Trophoblast cell (in vitro differentiated cells and primary cell): ENCODE measurements around the gene TNNC2.

Experiments used
- DNase-seq, 2 donors: peaks; one replicate each; pipeline ENCODE4 v3.0.0-alpha.2; 2016
- H2AFZ ChIP-seq: 2 replicates; pipeline ENCODE4 v1.6.1; 2013; ENCODE audit warnings: low read length, moderate library complexity, mild to moderate bottlenecking; ENCODE audit not compliant: insufficient read depth, poor library complexity
- H2AK5ac ChIP-seq: 2 replicates; pipeline ENCODE4 v1.6.1; 2013; ENCODE audit warnings: mild to moderate bottlenecking, low read length
- H2BK120ac ChIP-seq: 2 replicates; pipeline ENCODE4 v1.6.1; 2013; ENCODE audit warnings: low read length, mild to moderate bottlenecking, moderate library complexity; ENCODE audit not compliant: insufficient read depth, poor library complexity
- H2BK12ac ChIP-seq: 2 replicates; pipeline ENCODE4 v1.6.1; 2013; ENCODE audit warnings: mild to moderate bottlenecking, low read length, moderate library complexity
- H2BK5ac ChIP-seq: 2 replicates; pipeline ENCODE4 v1.6.1; 2013; ENCODE audit warnings: low read length, low read depth, moderate library complexity, mild to moderate bottlenecking; ENCODE audit not compliant: poor library complexity
- H3K14ac ChIP-seq: 2 replicates; pipeline ENCODE4 v1.6.1; 2013; ENCODE audit warnings: mild to moderate bottlenecking, low read length
- H3K18ac ChIP-seq: 2 replicates; pipeline ENCODE4 v1.6.1; 2013; ENCODE audit warnings: mild to moderate bottlenecking, low read length
- H3K23ac ChIP-seq: 2 replicates; pipeline ENCODE4 v1.6.1; 2013; ENCODE audit warnings: low read length
- H3K27ac ChIP-seq: 2 replicates; pipeline ENCODE4 v1.5.1; 2013; ENCODE audit warnings: low read depth, mild to moderate bottlenecking, inconsistent platforms, low read length, moderate library complexity
- H3K27me3 ChIP-seq: 2 replicates; pipeline ENCODE4 v1.6.1; 2013; ENCODE audit warnings: inconsistent platforms, mild to moderate bottlenecking, low read length, moderate library complexity; ENCODE audit not compliant: insufficient read depth
- H3K36me3 ChIP-seq, 2 experiments: 1 replicate in 1 of 2; 2 replicates in 1 of 2; pipeline ENCODE4 v1.6.1; 2013; ENCODE audit warnings: low read length in 2 of 2, mild to moderate bottlenecking in 2 of 2, moderate library complexity in 1 of 2; ENCODE audit not compliant: insufficient read depth in 2 of 2, control insufficient read depth in 1 of 2
- H3K4ac ChIP-seq: 2 replicates; pipeline ENCODE4 v1.6.1; 2013; ENCODE audit warnings: low read depth, mild to moderate bottlenecking, low read length, moderate library complexity
- H3K4me1 ChIP-seq, 2 experiments: 1 replicate in 1 of 2; 2 replicates in 1 of 2; pipeline ENCODE4 v1.6.1; 2013; ENCODE audit warnings: low read length in 2 of 2, mild to moderate bottlenecking in 2 of 2, moderate library complexity in 1 of 2; ENCODE audit not compliant: insufficient read depth in 2 of 2, control insufficient read depth in 1 of 2
- H3K4me2 ChIP-seq: 2 replicates; pipeline ENCODE4 v1.6.1; 2013; ENCODE audit warnings: inconsistent platforms, mild to moderate bottlenecking, low read length, moderate library complexity
- H3K4me3 ChIP-seq: 2 replicates; pipeline ENCODE4 v1.5.1; 2013; ENCODE audit warnings: mild to moderate bottlenecking, low read depth, low read length, inconsistent platforms
- H3K79me1 ChIP-seq: one replicate; pipeline ENCODE4 v1.6.1; 2013; ENCODE audit warnings: low read length
- H3K79me2 ChIP-seq: 2 replicates; pipeline ENCODE4 v1.6.1; 2013; ENCODE audit warnings: low read length, mild to moderate bottlenecking; ENCODE audit not compliant: control insufficient read depth, insufficient read depth, poor library complexity
- H3K9ac ChIP-seq: 2 replicates; pipeline ENCODE4 v1.6.1; 2013; ENCODE audit warnings: mild to moderate bottlenecking, low read length
- H3K9me3 ChIP-seq: 2 replicates; pipeline ENCODE4 v1.6.1; 2013; ENCODE audit warnings: low read depth, mild to moderate bottlenecking, control low read depth, inconsistent platforms, low read length; ENCODE audit not compliant: insufficient read depth
- H4K12ac ChIP-seq: 2 replicates; pipeline ENCODE4 v1.6.1; 2013; ENCODE audit warnings: low read depth, mild to moderate bottlenecking, low read length, moderate library complexity
- H4K8ac ChIP-seq: 2 replicates; pipeline ENCODE4 v1.6.1; 2013; ENCODE audit warnings: low read depth, mild to moderate bottlenecking, low read length, moderate library complexity
- H4K91ac ChIP-seq: one replicate; pipeline ENCODE4 v1.6.1; 2013; ENCODE audit warnings: low read depth, mild to moderate bottlenecking, low read length, moderate library complexity
- WGBS: extraction: QIAGEN DNeasy Blood & Tissue Kit; methylation state at CpG from one replicate; pipeline ENCODE4 v1.1.7; 2013; ENCODE audit warnings: missing lambda C conversion rate; ENCODE audit not compliant: insufficient read length, insufficient coverage; ENCODE audit errors: extremely low coverage; 5-methylcytosine and 5-hydroxymethylcytosine counted together

TNNC2 gene

GRCh38 chr20:45848421-45848820 is 21.3 kb upstream of the TNNC2 start:
- H3K4ac ChIP-seq = no peak overlapping the region
- H4K91ac ChIP-seq = no peak overlapping the region
- H3K14ac ChIP-seq = no peak overlapping the region
- WGBS = no CpG with 5 or more reads among the region's 8 CpGs
- H3K18ac ChIP-seq = no peak overlapping the region
- no peaks in the 10 kb centered on the region for H3K4me1 ChIP-seq
- H3K79me1 ChIP-seq = no peaks in the 10 kb centered on the region
- H3K27me3 ChIP-seq = no peaks in the 10 kb centered on the region
- H2BK120ac ChIP-seq = no peak overlapping the region
- no peak overlapping the region for H3K23ac ChIP-seq
- no peak overlapping the region for H3K9ac ChIP-seq
- H3K9me3 ChIP-seq = no peaks in the 10 kb centered on the region
- H4K12ac ChIP-seq = no peak overlapping the region
- no peak overlapping the region for H2AFZ ChIP-seq
- H3K4me3 ChIP-seq = no peak overlapping the region
- peaks cover 17 to 21% of the 10 kb centered on the region in 2 experiments for H3K36me3 ChIP-seq
- H4K8ac ChIP-seq = no peak overlapping the region
- no peak overlapping the region for H3K27ac ChIP-seq
- no peak overlapping the region for H3K4me2 ChIP-seq
- no peak overlapping the region for H2AK5ac ChIP-seq
- H2BK5ac ChIP-seq = no peak overlapping the region
- H3K79me2 ChIP-seq = no peaks in the 10 kb centered on the region
- H2BK12ac ChIP-seq = no peak overlapping the region
- no peak for DNase-seq

GRCh38 chr20:45845452-45845851 is 18.3 kb upstream of the TNNC2 start:
- no peak overlapping the region for H3K4me3 ChIP-seq
- H3K79me1 ChIP-seq = no peaks in the 10 kb centered on the region
- H4K12ac ChIP-seq = no peak overlapping the region
- H3K18ac ChIP-seq = no peak overlapping the region
- H3K4me2 ChIP-seq = no peak overlapping the region
- no peak overlapping the region for H2AFZ ChIP-seq
- no peak overlapping the region for H2BK12ac ChIP-seq
- H3K4ac ChIP-seq = no peak overlapping the region
- H3K9ac ChIP-seq = no peak overlapping the region
- H3K4me1 ChIP-seq = no peaks in the 10 kb centered on the region
- no peaks in the 10 kb centered on the region for H3K79me2 ChIP-seq
- no peak overlapping the region for H2AK5ac ChIP-seq
- H4K91ac ChIP-seq = no peak overlapping the region
- no peak for DNase-seq
- H4K8ac ChIP-seq = no peak overlapping the region
- H3K27me3 ChIP-seq = no peaks in the 10 kb centered on the region
- peaks cover 37 to 42% of the 10 kb centered on the region in 2 experiments for H3K36me3 ChIP-seq
- H3K14ac ChIP-seq = no peak overlapping the region
- H3K9me3 ChIP-seq = no peaks in the 10 kb centered on the region
- no peak overlapping the region for H3K23ac ChIP-seq
- no peak overlapping the region for H2BK120ac ChIP-seq
- no peak overlapping the region for H2BK5ac ChIP-seq
- H3K27ac ChIP-seq = no peak overlapping the region

GRCh38 chr20:45843506-45843905 is 16.4 kb upstream of the TNNC2 start:
- H2AK5ac ChIP-seq = no peak overlapping the region

GRCh38 chr20:45842169-45842812 is 15.2 kb upstream of the TNNC2 start:
- DNase-seq = no peak
- Histone ChIP-seq H3K79me1 (no peaks in the 10 kb centered on the region), H3K18ac (no peak overlapping the region), H3K4me3 (no peak overlapping the region), H2AK5ac (no peak overlapping the region), H3K9me3 (no peaks in the 10 kb centered on the region), H3K27me3 (no peaks in the 10 kb centered on the region), H3K14ac (no peak overlapping the region), H3K79me2 (no peaks in the 10 kb centered on the region), H2BK120ac (no peak overlapping the region), H3K36me3 (peaks cover 36 to 43% of the 10 kb centered on the region in 2 experiments), H3K4me1 (no peaks in the 10 kb centered on the region), H3K27ac (no peak overlapping the region), H3K4me2 (no peak overlapping the region), H4K91ac (no peak overlapping the region), H4K12ac (no peak overlapping the region), H4K8ac (no peak overlapping the region), H3K4ac (no peak overlapping the region), H2BK12ac (no peak overlapping the region), H3K9ac (no peak overlapping the region), H2BK5ac (no peak overlapping the region), H2AFZ (no peak overlapping the region), H3K23ac (no peak overlapping the region)
- WGBS = no CpG with 5 or more reads among the region's 5 CpGs

More at GRCh38 chr20:45843506-45843905, 16.4 kb upstream of the TNNC2 start:
- Histone ChIP-seq H2BK120ac (no peak overlapping the region), H3K36me3 (peaks cover 40 to 46% of the 10 kb centered on the region in 2 experiments), H2AFZ (no peak overlapping the region), H4K8ac (no peak overlapping the region), H3K79me2 (no peaks in the 10 kb centered on the region), H2BK5ac (no peak overlapping the region), H3K18ac (no peak overlapping the region), H3K4ac (no peak overlapping the region), H4K12ac (no peak overlapping the region), H3K9me3 (no peaks in the 10 kb centered on the region), H3K23ac (no peak overlapping the region), H3K79me1 (no peaks in the 10 kb centered on the region), H3K9ac (no peak overlapping the region), H3K4me2 (no peak overlapping the region), H3K14ac (no peak overlapping the region), H3K4me3 (no peak overlapping the region), H2BK12ac (no peak overlapping the region), H3K27ac (no peak overlapping the region), H3K4me1 (no peaks in the 10 kb centered on the region), H4K91ac (no peak overlapping the region), H3K27me3 (no peaks in the 10 kb centered on the region)
- DNase-seq = no peak
- WGBS = no CpG with 5 or more reads among the region's 14 CpGs
